Upper lobe of right lung (tissue), 1 donor: ENCODE results near the gene ZNF19. TPM values are rescaled to one million over a fixed set of nuclear protein-coding genes. Genes with fewer than 3 reads are reported as not detected.

ENCODE experiments used
- ATAC-seq: fragments of 200-7000 bp; cut with Tn5 transposase; one replicate; pipeline ENCODE4 v1.9.1; 2020; ENCODE audit warnings: mild to moderate bottlenecking, moderate library complexity
- DNase-seq: peaks from one replicate; pipeline ENCODE4 v3.0.0-alpha.2; 2020
- H3K27ac ChIP-seq: fragments of 200-600 bp; one replicate; pipeline ENCODE4 v1.8.0; 2022
- H3K27me3 ChIP-seq: fragments of 200-600 bp; one replicate; pipeline ENCODE4 v1.8.0; 2022; ENCODE audit warnings: mild to moderate bottlenecking
- H3K36me3 ChIP-seq: fragments of 200-600 bp; one replicate; pipeline ENCODE4 v1.8.0; 2022
- H3K4me1 ChIP-seq: fragments of 200-600 bp; one replicate; pipeline ENCODE4 v1.8.0; 2022
- H3K4me3 ChIP-seq: fragments of 200-600 bp; one replicate; pipeline ENCODE4 v1.8.0; 2022; ENCODE audit warnings: mild to moderate bottlenecking
- H3K9me3 ChIP-seq: fragments of 200-600 bp; one replicate; pipeline ENCODE4 v1.8.0; 2022
- CTCF ChIP-seq: fragments of 200-600 bp; IDR thresholded peaks from one replicate; pipeline ENCODE4 v1.8.0; 2022; ENCODE audit warnings: antibody characterized with exemption
- intact Hi-C: fragments of 100-400 bp; cut with DNase I; formaldehyde crosslinking; loops from one replicate; pipeline ENCODE4 v1.11.0; 2022
- total RNA-seq: library from RNA; stranded (reverse); fragmentation: NEBNext Ultra II Directional; extraction: Animal tissue kit (Norgen Biotek cat#: 25700); gene quantifications from one replicate; pipeline ENCODE4 v1.2.1, GENCODE V29; 2021
- donor health status: DM: no; HTN: yes; CAD: no; lungs with severe emphysema.

Gene ZNF19
- total RNA-seq, 1 donor from 2014 or later = 11.4 TPM

GRCh38 chr16:71500964-71501363 is 11.8 kb upstream of the ZNF19 start:
- TF ChIP-seq CTCF = no peak
- no peaks in the 10 kb centered on the region for H3K27me3 ChIP-seq
- no peak for DNase-seq
- H3K4me3 ChIP-seq = no peak overlapping the region
- H3K9me3 ChIP-seq = no peaks in the 10 kb centered on the region
- intact Hi-C loops = loop anchor here (5.0 kb wide), 1 partner anchor 89 kb away; no protein-coding TSS in a partner anchor
- no peak overlapping the region for H3K27ac ChIP-seq
- no peaks in the 10 kb centered on the region for H3K36me3 ChIP-seq
- no peaks in the 10 kb centered on the region for H3K4me1 ChIP-seq
- ATAC-seq = no peak

GRCh38 chr16:71499775-71500364 is 10.7 kb upstream of the ZNF19 start:
- peak; percentile 67 for TF ChIP-seq CTCF
- peak; percentile 82 for ATAC-seq
- Histone ChIP-seq H3K27ac (no peak overlapping the region), H3K36me3 (no peaks in the 10 kb centered on the region), H3K4me3 (no peak overlapping the region), H3K9me3 (no peaks in the 10 kb centered on the region), H3K27me3 (no peaks in the 10 kb centered on the region), H3K4me1 (no peaks in the 10 kb centered on the region)
- no peak for DNase-seq
- intact Hi-C loops = loop anchor here (5.0 kb wide), 1 partner anchor 88 kb away; no protein-coding TSS in a partner anchor

- Histone ChIP-seq H3K36me3 (no peaks in the 10 kb centered on the region), H3K27ac (no peak overlapping the region), H3K27me3 (no peaks in the 10 kb centered on the region), H3K4me3 (no peak overlapping the region), H3K9me3 (no peaks in the 10 kb centered on the region), H3K4me1 (no peaks in the 10 kb centered on the region)
- DNase-seq (no peak), ATAC-seq (no peak)
- intact Hi-C loops = no loop called here
- no peak for TF ChIP-seq CTCF
These were observed 8.9 kb upstream of the ZNF19 start for GRCh38 chr16:71498031-71498430.

GRCh38 chr16:71493213-71493612 is 4.1 kb upstream of the ZNF19 start:
- intact Hi-C loops = no loop called here
- Histone ChIP-seq H3K4me3 (no peak overlapping the region), H3K27me3 (no peaks in the 10 kb centered on the region), H3K9me3 (no peaks in the 10 kb centered on the region), H3K4me1 (no peaks in the 10 kb centered on the region), H3K36me3 (no peaks in the 10 kb centered on the region), H3K27ac (no peak overlapping the region)
- no peak for TF ChIP-seq CTCF
- no peak for ATAC-seq
- DNase-seq = no peak

- Histone ChIP-seq H3K4me1 (no peaks in the 10 kb centered on the region), H3K4me3 (no peak overlapping the region), H3K9me3 (no peaks in the 10 kb centered on the region), H3K27ac (no peak overlapping the region), H3K27me3 (no peaks in the 10 kb centered on the region), H3K36me3 (no peaks in the 10 kb centered on the region)
- TF ChIP-seq CTCF = no peak
- ATAC-seq = no peak
- no peak for DNase-seq
- intact Hi-C loops = no loop called here
These were observed 3.7 kb upstream of the ZNF19 start for GRCh38 chr16:71492786-71493185.

- no peaks in the 10 kb centered on the region for H3K27me3 ChIP-seq
- no peak overlapping the region for H3K4me3 ChIP-seq
- H3K36me3 ChIP-seq = no peaks in the 10 kb centered on the region
- intact Hi-C loops = no loop called here
- TF ChIP-seq CTCF = no peak
- H3K4me1 ChIP-seq = no peaks in the 10 kb centered on the region
- no peak for ATAC-seq
- no peak overlapping the region for H3K27ac ChIP-seq
- DNase-seq = no peak
- H3K9me3 ChIP-seq = no peaks in the 10 kb centered on the region
These were observed 1.9 kb upstream of the ZNF19 start for GRCh38 chr16:71491054-71491453.
